Vagina (tissue), 2 donors: Measurements from ENCODE around the gene SLC5A10.

Source experiments
- POLR2AphosphoS5 ChIP-seq, 2 donors: sonication (generic); formaldehyde crosslinking; IDR thresholded peaks; one replicate each; pipeline ENCODE4 v1.9.0; 2017; ENCODE audit warnings: antibody characterized with exemption in 2 of 2, mild to moderate bottlenecking in 2 of 2, low read depth in 1 of 2; ENCODE audit not compliant: insufficient read depth in 1 of 2
- TF ChIP-seq, protein P1 (sequence below), 3 experiments: fragments of 450-650 bp in 2 of 3; fragments of 200-600 bp in 1 of 3; sonication (generic) in 1 of 3; IDR thresholded peaks; one replicate each; pipeline ENCODE4 v1.5.1; 2017 to 2019; ENCODE audit warnings: antibody characterized with exemption in 3 of 3, mild to moderate bottlenecking in 2 of 3, moderate library complexity in 2 of 3

DNA sequence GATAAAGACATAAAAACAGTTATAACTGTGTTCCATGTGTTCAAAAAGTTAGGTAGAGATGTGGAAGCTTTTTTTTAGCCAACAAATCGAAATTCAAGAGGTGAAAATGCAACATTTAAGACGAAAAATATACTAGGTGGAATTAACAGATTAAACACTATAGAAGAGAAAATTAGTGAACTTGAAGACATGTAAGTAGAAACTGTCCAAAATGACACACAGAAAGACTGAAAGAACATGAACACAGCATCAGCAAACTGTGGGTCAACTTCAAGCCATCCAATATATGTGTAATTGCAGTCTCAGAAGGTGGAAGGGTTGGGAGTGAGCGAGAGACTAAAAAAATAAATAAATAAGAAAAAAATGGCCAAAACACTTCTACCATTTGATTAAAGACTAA is 43.3 kb downstream of the SLC5A10 start:
- TF ChIP-seq, protein P1, sequence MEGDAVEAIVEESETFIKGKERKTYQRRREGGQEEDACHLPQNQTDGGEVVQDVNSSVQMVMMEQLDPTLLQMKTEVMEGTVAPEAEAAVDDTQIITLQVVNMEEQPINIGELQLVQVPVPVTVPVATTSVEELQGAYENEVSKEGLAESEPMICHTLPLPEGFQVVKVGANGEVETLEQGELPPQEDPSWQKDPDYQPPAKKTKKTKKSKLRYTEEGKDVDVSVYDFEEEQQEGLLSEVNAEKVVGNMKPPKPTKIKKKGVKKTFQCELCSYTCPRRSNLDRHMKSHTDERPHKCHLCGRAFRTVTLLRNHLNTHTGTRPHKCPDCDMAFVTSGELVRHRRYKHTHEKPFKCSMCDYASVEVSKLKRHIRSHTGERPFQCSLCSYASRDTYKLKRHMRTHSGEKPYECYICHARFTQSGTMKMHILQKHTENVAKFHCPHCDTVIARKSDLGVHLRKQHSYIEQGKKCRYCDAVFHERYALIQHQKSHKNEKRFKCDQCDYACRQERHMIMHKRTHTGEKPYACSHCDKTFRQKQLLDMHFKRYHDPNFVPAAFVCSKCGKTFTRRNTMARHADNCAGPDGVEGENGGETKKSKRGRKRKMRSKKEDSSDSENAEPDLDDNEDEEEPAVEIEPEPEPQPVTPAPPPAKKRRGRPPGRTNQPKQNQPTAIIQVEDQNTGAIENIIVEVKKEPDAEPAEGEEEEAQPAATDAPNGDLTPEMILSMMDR (IDR thresholded peaks at IDR 0.05) = no peak
- no peak for TF ChIP-seq POLR2AphosphoS5 (IDR thresholded peaks at IDR 0.05; ENCODE audit: insufficient read depth in 1 of 2, low read depth in 1 of 2)
